HG03565 (cell line): ENCODE measurements around the gene POLR3GL.

Source experiments
- ATAC-seq: cut with Tn5 transposase; IDR thresholded peaks from one replicate; pipeline ENCODE4 v1.9.1; 2021; ENCODE audit warnings: mild to moderate bottlenecking, moderate library complexity; ENCODE audit not compliant: unreplicated experiment

Gene POLR3GL

GRCh38 chr1:145991735-145992412 lies 27.4 kb downstream of the POLR3GL start:
- no peak for ATAC-seq

DNA sequence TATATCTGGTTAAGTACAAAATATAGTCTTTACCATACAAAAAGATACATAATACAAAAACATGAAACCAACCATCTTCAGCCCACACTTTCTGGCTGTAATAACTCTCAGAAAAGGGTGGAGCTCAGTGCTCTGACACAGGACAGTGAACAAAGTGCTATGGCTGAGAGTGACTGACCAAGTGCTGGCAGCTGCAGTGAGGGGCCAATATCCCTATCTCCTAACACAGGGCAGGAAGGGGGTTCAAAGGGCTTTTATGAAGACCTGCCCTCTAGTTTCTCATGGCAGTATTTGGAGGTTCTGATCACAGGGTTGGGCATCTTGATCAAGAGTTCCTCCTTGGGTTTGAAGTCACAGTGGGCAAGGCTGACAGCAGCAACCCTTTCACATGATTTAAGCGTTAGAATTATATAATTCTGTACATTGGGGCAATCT lies 28.0 kb downstream of the POLR3GL start:
- ATAC-seq: no peak

GRCh38 chr1:145992958-145993617 lies 28.6 kb downstream of the POLR3GL start:
- no peak for ATAC-seq

DNA sequence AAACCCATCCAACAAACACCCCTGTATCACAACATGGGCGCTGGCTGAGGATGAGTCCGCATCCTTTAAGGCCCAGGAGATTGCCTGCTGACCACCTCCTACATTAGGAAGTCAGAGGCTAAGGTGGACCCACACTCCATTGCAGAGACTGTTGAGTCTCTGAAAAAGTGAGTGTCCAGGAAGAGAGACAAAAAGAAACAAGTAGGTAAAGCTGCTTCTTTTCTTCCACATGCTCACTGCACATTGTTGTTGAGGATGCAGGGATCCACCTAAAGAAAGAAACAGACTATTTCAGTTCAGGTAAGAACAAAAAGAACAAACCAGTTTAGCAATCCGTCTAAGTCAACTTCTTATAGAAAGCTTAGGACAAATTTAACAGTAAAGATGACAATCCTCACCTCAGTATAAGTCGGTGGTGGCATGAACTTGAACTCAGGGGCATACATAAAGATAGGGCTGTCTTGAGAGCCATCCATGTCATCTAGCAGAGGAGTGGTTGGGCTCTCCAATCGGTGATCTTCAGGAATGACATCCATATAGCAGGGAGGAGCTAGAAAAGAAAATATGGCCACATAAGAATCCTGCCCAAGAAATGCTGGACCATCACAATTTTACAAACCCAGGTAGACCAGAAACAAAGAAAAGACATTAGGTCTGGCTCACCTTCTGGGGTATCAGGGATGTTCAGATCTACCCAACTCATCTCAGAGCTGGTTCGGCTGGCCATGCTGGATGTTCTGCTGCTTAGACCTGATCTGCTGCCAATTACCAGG lies 29.3 kb downstream of the POLR3GL start:
- no peak for ATAC-seq

DNA sequence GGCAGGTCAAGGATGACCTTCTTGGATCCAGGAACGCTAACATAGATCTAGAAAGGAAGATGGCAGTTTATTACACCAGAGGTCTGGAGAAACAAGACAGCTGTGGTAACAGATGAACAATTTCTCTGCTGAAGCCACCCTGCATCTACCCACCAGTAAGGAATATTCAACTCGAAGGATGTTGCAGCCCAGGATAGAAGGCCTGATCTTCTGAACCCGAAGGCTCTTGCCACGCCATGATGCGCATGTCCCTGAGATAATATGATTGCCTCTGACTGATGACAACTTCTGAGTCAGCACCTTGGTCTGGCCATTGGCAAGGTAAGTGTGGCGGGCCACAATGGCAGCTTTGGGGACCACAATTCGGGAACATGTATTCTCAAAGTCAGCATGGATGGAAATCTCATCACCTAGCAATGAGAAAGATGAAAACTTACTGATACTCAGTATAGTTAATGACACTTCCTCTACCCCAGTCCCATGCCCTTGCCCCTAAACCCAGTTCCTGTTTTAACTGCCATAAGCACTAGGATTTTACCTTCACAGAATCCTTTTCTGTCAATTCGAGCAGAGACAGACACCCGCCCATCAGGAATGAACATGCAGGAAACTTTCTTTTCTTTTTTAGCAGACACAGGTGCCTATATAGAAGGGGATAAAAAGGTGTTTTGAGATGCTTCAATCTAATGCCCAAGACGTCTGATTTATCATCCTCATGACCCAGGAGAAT lies 30.1 kb downstream of the POLR3GL start:
- no peak for ATAC-seq

- ATAC-seq: no peak
These were observed 30.8 kb downstream of the POLR3GL start for GRCh38 chr1:145995148-145995881.

DNA sequence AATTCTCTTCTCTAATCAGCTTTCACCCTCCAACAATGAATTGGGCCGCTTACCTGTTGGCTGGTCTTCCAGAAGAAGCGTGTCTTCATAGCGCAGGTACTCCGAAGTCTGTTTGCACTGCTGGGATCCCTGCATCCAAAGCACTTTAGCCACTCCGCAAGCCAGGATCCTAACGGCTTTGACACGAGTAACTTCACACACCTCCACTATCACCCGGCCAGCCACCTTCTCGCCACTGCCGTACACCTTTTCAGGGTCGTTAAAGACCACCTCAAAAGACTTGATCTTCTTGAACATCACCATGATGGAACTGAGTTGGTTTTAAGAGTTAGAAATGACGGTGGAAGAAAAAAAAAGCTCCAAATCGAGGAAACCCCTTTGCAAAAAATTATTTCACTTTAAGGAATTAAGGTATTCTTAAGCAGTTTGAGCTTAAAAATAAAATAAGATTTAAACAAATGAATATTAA lies 31.5 kb downstream of the POLR3GL start:
- no peak for ATAC-seq

- peak; percentile 87 for ATAC-seq
These were observed 32.0 kb downstream of the POLR3GL start, which contains the start of gene TXNIP for GRCh38 chr1:145996433-145997015. Gene TXNIP (minus strand): TSS chr1:145996579. CDS start chr1:145996266, 313 bp downstream.

DNA sequence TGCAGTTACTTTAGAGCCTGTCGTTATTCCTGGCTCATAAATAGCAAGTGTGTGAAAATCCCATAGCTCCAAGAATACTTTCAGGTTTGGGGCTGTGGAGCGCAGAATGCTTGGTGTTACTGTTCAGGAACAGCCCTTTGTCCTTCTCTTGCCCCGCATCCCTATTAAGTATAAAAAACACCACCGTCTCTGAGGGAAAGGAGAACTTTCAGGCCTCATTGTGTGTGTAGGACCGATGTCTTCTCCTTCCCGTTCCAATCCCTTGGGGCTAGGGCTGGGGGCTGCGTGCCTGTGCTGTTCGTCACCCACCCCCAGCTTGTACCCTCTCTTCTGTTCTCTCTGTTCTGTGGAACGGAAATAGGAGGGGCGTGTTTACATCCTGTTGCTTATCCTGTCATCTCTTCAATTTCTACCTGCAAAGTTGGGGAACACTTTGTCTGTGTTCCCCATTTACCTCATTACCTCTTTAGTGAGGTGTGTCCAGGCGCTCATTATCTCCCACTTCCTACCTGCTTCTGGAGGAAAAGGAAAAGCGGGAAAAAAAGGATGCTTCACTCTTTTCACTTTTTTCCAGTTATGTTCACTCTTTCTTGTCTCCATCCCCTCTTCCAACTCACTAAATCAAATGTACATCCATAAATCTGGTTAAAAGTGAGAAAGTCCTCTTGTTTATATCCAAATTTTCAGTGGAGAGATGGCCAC lies 32.7 kb downstream of the POLR3GL start:
- ATAC-seq: peak; percentile 21

DNA sequence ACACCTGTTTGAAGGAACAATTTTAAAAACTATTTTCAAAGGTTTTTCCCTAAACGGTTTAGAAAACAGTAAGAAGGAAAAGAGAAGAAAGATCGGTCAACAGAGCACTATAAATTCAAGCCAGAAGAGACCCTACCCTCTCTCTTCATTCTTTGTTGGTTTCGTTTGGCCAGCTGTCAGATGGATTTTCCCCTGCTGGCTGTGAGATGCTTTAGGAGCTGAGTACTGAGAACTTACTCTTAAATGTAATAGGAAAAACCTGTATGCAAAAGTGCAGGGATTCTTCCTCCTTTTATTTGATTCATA lies 33.2 kb downstream of the POLR3GL start:
- no peak for ATAC-seq

GRCh38 chr1:145999321-146000024 lies 35.0 kb downstream of the POLR3GL start:
- no peak for ATAC-seq

DNA sequence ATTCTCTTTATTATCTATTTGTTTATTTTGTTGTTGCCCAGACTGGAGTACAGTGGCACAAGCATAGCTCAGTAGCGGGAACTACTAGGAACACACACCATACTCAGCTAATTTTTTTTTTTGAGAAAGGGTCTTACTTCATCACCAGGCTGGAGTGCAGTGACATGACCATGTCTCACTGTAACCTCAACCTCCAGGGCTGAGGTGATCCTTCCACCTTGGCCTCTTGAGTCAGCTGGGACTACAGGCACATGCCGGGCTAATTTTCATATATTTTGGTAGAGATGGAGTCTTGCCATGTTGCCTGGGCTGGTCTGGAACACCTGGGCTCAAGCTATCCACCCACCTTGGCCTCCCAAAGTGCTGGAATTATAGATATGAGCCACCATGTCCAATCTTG lies 37.2 kb downstream of the POLR3GL start:
- no peak for ATAC-seq

- no peak for ATAC-seq
These were observed 43.1 kb downstream of the POLR3GL start for GRCh38 chr1:146007489-146008133.

- no peak for ATAC-seq
These were observed 45.7 kb downstream of the POLR3GL start for GRCh38 chr1:146010126-146010738.

DNA sequence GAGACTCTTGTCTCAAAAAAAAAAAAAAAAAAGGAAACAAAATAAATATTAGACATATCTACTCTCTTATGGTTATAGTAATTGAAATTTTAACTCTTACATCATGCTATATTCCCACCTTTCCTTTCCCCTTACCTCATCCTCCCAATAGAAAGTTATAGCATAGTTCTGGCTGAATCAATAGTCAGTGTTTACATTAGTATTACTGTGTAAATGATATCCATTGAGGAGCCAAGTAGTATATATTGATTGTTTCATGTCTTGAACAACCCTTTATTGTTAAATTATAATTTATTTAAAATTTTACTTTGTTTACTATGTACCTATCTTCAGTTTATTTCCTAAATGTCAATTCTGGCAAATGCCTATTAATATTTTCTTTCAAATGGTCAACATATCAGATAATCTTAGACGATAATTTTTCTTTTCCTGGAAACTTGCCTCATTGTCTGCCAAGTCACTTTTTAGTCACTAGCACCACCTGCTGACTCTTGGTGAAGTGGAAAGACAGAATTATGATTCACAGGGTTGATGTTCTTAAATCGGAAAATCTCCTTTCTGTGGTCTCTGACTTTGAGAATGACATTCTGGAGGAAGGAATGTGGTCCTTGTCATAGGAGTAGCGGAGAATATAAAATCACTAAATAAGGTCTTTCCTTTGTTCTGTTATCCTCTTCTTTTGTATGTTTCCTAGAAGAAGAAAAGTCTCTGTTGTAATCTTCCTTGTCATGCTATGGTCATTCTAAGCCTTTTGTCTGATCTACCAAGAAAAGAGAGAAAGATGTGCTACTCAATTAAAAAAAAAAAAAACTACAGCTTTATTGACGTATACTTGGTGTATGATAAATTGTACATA lies 48.4 kb downstream of the POLR3GL start:
- no peak for ATAC-seq

- ATAC-seq: no peak
These were observed 49.1 kb downstream of the POLR3GL start for GRCh38 chr1:146013559-146013922.

GRCh38 chr1:146016891-146017290 lies 52.4 kb downstream of the POLR3GL start:
- ATAC-seq: no peak
